ENCODE measurements around the gene ADM2.

ADM2 gene

DNA sequence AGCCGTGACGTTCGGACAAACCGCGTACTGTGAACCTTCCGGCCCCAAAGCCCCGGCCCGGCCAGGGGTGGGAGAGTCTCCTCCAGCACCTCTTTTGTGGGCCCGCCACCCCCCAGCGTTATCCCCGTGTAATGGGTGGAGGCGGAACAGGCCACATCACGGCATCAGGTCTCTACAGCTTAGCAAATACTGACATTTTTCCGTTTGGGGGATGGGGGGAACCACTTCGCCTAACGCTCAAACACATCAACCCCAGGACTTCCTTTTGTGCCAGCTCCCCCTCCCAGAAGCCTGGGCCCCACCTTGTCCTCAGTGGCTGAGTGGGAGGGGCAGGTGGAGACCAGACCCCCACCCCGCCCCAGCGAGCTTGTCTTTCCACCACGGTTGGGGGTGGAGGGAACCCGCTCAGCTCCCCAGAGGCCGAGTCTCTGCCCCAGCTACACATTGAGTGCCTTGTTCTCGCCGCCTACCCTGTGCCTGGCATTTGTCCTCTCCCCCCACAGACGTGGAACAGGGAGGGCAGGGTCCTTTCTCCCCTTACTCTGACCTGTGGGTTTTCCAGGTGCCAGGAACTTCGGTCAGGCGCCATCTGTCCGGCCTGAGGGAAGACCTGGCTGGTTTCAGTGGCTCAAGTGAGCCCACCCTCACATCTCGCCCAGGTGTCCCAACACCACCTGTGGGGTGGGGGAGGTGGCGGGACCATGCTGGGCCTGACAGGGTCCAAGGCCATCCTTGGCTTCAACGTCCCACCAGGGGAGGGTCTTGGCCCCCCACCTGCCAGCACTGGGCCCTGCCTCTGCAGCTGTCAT is 36.1 kb upstream of the ADM2 start:
- DNase-seq (ENCODE audit: low read depth): peak; percentile 22

DNA sequence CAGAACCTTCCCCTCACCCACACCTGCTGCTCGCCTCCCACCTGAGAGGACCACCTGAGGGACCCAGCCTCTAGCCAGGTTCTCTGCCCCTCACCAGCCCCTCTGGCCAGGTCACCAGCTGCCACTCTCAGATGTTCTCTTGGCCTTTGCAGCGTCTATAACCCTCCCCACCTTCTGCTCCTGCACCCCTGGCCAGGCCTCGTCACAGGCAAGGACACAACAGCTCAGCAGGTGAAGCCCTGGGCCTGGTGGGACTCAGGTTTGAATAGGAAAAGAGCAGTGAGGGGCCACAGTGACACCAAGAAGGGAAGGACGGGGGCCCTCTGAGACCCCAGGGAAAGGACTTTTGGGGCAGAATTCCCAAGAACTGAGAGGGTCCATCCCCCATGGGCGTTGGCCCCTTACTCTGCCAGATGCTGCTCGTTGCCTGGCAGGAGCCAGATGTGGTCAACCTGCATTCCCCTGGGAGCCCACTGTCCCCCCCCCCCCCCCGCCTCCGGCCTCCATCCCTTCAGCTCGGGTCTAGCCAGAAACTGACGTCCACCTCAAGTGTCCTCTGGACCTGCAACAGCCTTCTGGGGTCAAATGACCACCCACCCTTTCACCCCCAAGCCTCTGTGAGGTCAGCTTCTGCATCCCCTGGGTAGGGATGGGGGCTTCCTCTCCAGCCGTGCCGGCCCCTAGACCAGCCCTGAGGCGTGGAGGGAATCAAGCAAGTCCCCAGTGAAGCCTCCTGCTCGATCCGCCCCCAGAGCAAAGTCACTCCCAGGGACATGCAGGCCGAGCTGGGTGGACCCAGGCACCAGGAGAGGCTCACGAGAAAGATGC is 35.2 kb upstream of the ADM2 start:
- DNase-seq (ENCODE audit: low read depth): no peak

DNA sequence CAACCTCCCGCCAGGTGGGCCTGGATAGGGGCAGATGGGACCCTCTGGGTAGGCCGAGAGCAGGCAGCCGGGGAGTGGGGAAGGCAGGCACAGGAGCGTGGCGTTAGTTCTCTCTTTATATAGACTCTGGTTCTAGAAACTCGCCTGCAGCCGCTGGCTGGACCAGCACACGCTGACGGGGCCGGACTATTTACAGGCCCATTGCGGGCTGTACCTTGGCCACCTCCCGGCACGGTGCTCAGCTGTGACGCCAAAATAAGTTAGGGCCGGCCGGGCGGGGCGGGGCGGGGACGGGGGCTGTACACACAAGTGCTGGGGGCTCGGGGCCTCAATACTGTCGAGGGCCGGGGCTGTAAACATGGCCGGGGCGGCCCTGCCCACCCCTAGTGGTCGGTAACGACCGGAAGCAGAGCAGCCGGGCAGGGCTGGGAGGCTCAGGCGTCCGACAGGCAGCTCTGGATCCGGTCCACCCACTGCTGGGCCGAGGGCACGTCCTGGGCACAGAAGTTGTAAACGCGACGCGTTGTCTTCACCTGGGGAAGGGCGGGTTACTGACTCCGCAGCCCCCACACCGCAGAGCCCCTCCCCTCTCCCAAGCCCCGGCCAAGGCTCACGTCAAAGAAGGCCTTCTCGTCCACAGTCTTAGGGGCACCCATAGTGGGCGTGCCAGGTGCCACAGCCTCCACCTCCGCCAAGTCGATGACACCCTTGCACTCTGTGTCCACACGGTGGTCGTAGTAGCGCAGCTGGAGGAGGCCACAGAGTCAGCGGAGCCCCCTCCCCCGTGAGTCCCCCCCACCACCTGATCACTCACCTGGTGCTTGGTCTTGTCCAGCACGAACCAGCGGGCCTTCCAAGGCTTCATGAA is 34.4 kb upstream of the ADM2 start:
- DNase-seq (ENCODE audit: low read depth): no peak

DNA sequence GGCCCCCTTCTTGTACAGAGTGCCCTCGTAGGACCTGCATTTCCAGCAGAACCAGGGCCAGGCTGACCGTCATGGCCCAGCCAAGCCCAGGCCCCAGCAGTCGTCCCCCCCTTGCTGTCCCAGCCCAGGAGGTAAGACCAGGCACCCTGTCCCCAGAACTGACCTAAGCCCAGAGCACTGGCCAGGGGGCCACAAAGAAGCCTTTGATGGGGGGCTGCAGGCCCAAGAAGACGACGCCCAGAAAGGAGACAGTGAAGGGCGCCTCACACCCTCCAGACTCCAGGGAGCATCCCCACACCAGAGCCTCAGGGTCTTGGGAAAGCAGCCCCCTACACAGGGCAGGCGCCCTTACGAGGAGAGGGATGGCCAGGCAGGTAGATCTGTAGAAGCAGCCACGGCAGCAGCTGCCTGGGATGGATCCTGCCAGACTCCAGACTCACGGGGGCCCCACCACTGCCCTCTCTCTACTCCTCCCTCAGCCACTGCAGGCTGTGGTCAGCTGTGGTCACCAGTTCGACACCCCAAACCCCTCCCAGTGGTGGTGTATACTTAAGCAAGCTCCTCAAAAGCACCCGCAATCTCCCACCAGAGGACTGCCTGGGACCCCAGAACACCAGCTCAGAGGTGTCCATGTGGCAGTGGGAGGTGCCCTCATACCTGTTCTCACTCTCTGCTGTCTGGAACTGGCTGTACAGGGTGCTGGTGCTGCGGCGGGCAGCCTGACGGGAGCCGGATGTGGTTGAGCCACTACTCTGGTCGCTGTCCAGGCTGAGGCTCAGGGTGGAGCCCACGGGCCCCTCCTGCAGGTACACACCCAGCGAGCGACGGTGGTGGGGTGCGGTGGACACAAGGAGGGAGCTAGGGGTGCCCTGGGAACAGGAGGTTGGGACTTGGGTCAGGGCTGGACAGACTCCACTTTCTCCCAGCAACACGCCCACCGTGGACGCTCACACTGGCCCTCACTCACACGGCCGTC is 33.5 kb upstream of the ADM2 start:
- no peak for DNase-seq (ENCODE audit: low read depth)

DNA sequence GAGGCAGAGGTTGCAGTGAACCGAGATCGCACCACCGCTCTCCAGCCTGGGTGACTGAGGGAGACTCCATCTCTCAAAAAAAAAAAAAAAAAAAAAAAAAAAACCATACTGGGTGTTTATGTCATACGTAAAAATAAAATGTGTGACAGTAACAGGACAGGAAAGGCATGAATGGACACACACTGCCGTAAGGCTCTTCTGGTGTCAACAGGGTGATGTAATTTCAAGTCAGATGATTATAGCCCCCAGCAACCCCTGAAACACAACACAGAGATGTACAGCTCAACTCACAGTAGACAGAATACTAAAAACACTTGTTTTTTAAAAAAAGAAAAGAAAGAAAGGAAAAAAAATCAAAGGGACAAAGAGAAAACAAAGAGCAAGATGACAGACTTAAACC is 28.7 kb upstream of the ADM2 start:
- DNase-seq (ENCODE audit: low read depth): no peak

DNA sequence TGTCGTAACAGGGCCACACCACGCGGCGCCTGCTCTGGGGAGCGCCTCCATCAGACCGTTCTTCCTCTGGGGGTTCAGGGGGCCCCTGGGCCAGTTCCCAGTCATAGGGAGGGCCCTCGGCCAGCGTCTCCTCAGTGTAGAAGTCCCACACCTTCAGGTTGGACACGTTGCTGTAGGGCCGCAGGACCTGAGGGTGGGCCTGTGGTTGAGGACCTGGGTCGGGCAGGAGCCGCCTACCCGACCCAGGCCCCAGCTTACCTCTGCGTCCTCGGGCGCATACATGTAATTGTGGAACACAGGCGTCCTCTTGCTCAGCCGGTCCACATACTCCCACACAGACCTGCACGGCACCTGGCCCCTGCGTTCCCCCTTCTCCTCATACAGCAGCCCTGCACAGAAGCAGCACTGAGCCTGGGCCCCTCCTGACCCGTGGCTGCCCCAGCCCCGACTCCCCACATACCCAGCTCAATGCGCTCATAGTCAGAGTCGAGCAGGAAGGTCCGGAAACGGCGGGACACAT is 26.7 kb upstream of the ADM2 start:
- no peak for DNase-seq (ENCODE audit: low read depth)

DNA sequence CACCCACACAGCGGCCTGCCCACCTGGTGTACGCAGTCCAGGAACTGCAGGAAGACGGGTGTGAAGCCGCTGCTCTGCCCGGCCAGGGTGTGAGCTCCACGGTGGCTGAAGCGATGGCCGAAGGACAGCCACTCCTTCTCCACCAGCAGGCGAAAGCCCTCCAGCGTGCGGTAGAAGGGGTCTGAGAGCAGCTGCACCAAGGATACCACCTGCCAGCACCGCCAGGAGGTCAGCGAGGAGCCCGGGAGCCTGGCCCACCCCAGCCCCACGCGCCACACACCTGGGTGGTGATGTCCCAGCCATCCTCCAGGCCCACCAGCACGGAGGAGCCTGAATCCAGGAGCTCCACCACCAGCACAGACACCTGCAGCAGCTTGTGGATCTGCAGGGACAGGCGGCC is 26.1 kb upstream of the ADM2 start:
- no peak for DNase-seq (ENCODE audit: low read depth)

DNA sequence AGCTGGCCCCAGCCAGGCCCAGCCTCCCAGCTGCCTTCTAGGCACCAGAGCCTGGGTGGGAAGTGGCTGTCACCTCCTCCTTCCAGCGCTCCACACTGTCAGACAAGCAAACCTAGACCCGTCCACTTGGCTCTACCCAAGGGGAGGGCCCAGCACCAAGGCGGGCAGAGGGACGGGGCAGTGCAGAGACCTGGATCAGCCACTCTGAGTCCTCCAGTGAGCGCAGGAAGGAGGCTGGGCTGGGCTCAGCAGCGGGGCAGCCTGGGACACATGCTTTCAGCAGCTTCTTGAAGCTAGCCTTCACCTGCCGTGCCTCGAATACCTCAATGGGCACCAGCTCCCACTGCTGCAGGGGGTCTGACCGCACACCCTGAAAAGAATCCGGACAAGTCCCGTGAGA is 25.3 kb upstream of the ADM2 start:
- no peak for DNase-seq (ENCODE audit: low read depth)

DNA sequence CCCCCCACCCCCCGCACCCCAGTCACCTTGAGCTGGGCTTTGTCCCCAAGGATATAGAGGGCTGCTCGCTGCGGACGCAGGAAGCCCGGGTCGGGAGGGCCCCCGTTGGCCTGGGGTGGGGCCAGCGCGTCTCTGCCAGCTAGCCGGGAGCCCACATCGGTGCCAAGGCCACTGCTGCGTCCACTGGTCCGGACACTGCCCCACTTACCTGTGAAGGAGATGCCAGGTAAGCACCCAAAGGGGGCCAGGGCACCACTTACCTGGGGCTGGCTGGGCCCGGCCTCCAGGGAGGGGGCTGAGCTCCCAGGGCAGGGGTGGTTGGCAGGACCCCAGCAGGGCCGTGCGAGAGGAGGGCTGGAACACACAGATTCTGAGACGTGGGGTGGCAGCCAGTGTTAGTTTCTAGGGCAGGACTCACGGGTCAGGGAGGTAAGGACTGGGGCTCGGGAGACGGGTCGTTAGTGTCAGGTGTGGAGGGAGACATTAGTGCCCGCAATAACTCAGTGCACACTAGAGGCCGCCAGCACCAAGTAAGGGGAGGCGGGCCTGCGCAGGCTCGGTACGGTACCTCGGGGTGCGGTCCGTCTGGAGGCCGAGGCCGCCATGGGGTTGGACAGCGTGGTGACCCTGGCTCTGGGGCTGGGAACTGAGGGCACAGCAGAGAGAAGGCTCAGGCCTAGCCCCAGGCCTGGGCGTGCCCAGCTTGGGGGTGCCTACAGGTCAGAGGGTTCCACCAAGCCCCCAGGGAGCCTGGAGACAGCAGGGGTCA is 24.7 kb upstream of the ADM2 start:
- DNase-seq (ENCODE audit: low read depth): no peak

DNA sequence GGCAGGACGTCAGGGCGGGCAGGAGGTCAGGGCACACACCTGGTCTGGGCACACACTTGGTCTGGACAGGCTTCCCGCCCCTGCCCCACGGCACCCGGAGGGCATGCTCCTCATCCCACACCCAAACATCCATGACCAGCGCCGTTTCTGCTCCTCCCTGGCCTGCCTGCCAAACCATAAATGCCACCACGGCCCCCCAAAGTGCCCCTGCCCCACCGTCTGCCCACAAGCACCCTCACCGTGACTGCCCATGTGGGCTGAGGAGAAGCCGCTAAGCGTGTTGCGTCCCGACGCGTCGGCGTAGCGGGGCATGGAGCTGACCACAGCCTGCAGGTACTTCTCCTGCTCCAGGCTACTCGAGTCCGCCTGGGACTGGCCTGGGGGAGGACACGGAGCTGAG is 22.3 kb upstream of the ADM2 start:
- DNase-seq (ENCODE audit: low read depth): no peak

DNA sequence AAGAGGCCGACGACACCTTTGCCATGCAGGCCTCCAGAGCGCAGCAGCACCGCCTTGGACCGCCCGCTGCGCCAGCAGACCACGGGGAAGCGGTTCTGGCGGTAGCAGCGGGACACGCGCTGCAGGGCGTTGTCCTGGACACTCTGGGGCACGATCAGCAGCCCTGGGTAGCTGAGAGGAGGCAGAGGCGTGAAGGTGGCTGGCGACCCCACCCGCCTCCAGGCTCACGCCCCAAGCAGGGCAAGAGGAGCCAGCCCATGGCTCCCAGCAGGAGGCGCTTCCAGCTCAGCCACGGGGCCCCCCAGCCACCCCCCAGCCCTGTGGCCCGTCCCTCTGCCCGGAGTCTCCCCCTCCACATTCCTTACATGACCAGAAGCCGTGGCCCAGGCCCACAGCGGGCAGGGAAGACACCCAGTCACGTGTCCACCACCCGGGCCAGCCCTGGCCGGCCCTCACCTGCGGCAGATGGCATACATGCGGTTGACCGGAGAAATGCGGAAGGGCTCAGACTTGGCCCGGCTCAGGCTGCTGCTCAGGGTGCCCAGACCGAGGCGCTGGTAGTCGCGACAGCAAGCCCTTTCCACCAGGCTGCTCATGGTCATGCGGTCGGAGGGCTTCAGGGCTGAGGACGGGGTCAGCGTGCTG is 21.7 kb upstream of the ADM2 start:
- DNase-seq (ENCODE audit: low read depth): no peak

DNA sequence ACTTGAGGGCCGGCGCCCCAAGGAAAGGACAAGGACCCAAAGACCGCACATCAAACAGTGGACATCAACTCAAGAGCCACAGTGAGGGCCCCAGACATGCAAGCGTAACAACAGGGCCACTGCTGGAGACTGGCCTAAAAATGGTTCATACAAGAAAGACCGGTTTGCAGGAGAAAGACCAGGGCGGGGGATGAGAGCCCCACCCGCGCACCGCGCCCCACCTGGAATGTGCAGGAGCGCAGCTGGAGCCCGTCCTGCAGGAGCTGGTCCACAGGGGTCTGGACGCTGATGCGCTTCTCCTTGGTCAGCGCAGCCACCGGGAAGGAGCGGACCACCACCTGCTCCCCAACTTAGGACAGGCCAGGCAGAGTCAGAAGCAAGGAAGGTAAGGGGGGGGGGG is 20.4 kb upstream of the ADM2 start:
- no peak for DNase-seq (ENCODE audit: low read depth)

DNA sequence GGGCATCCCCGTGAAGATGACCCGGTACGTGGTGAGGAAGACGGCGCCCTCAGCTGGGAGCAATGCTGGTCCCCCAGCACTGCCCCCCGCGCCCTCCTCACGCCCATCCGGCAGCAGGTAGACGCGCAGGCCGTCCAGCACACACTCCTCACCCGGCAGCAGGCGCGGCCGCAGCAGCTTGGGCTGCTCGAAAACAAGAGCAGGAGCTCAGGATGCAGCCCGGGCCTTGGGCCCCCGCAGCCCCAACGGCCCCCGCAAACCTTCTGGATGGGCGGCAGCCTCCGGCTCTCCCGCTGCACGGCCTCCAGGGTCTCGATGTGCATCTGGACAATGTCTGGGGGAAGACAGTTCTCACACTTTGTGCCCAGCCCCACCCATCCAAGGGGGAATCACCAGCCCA is 19.8 kb upstream of the ADM2 start:
- DNase-seq (ENCODE audit: low read depth): no peak

DNA sequence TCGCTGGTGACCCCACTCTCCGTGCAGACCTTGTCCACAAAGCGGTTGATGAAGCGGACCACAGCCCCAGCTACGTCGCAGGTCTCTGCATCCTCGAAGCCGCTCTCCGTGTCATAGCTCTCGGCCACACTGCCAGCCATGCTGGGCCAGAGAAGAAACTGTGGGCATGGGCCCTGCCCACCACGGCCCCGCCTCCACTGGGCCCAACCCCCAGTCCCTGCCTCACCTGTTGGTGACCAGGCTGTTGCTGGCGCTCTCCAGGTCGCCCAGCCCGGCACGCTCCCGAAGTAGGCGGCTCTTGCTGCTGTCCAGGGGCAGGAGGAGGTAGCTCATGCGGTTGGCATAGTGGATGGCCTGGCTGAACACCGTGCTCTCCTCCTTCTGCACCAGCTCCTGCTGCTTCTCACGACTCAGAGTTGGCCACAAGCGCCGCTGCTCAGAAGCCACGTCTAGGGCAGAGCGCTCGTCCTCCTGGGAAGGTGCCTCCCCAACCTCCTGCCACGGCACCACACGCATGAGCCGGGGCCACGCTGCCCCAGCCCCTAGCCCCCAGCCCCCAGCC is 19.3 kb upstream of the ADM2 start:
- no peak for DNase-seq (ENCODE audit: low read depth)

DNA sequence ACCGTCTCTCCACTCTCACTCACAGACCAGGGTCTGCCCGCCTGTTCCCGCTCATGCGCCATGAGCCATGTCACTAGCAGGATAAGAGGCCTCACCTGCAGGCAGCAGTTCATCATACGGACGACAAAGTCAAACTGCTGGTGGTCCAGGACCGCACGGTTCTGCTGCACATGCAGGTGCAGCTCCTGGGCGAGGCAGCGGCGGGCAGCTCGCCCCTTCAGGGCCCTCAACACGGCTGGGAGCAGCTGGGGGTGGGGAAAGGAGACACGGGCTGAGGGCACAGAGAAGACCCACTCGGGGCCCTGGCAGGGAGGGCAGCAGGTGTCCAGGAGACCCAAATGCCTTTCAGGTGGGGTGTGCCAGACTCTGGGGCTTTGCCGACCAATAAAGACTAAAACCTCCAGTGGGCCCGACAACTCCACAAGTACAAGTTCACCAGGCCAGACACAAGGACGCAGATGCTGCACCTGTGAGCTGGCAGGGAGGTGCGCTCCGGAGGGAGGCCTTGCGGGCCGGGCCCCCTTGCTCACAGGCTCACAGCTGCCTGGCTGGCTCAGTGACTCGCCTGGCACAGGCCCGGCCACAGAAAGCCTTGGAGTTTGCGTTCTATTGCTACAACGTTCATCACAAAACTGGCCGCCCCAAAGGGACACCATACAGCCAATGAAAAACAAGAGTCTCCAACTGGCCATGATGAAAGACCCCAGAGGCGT is 18.0 kb upstream of the ADM2 start:
- no peak for DNase-seq (ENCODE audit: low read depth)

DNA sequence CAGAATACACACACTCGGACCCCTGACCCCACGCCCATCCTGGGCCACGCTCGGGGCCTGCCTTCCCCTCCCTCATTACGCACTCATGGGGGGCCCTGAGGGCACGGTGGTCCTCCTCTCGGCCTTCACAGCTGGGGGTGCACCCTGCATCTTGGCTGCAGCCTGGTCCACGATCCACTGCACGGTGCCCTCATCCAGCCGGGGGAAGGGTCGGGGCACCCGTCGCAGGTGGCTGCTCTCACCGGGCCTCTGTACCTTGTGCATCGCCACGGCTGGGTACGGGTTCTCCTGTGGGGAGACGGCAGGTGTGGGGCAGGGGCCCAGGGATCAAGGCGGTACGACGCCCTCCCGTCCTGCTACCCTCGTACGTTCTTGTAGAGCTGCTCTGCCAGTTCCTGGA is 16.9 kb upstream of the ADM2 start:
- DNase-seq (ENCODE audit: low read depth): no peak

DNA sequence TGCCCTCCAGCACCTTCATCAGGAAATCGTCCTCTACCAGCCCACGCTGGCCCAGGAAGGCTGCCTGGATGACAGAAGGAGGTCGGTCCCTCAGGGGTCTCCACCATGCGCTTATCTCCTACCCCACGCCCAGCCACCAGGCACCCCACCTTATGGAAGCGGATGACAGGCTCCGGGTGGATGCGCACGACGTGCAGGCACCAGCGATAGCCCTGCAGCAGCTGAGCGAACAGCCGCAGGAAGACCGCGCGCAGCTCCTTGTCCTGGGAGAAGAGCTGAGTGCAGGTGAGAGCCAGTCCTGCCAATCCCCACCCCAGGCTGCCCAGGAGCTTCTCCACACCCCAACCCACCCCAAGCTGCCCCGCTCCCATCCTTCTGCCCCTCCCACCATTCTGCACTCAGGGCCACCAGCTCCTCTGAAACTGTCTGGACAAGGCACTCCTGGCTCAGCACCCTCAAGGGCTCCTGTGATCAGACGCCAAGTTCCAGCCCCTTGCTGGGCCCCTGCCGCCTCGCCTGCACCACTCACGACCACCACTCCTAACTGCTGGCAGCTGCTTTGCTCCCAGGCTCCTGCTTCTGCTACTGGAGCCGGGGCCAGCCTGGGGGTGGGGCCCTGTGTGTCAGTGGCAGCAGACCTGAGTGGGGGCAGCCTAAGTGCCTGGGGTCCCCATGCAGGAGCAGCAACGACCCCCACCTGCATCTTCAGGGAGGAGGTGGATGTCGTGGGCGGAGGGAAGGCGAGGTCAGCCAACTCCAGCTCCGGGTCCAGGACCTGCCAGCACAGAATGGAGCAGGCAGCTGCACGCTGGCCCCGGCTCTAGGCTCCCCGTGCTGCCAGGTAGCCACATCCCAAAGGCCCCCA is 16.0 kb upstream of the ADM2 start:
- DNase-seq (ENCODE audit: low read depth): no peak

DNA sequence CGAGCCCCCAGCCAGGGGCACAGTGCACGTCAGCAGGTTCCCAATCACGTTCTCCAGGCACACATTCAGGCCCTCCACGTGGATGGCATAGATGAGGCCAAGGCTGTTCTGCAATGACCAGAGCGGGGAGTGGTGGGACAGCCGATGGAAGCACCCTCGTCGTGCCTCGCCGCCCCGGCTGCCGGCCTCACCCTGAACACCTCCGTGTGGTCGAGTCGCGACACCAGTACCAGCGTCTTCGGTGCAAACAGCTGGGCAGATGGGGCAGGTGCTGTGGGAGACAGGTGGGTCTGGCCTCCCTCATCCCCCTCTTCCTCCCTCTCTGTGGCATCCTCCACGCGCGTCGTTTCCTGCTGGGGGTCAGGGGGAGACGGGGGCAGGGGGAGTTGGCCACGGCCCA is 14.0 kb upstream of the ADM2 start:
- DNase-seq (ENCODE audit: low read depth): no peak

All from activated gamma-delta T cell treated with anti-CD3 and anti-CD28 coated beads, Interleukin-2, amount 50 U/mL, for 16 hours (primary cell).